Retinal pigment epithelial cell (primary cell): ENCODE measurements around the gene TSHZ1.
"Not testable (repeated sequence)": the region's sequence is repeated elsewhere in the genome, so short reads cannot be mapped to it uniquely, and the experiment has no call there.

ENCODE experiments used
- DNase-seq: peaks from one replicate; pipeline ENCODE4 v3.0.0-alpha.2; 2010; ENCODE audit warnings: low read depth
- H3K4me3 ChIP-seq: 2 replicates; pipeline ENCODE4 v1.5.1; 2011; ENCODE audit warnings: mild to moderate bottlenecking, low read length, control low read depth, moderate library complexity
- CTCF ChIP-seq: conservative IDR thresholded peaks from 2 replicates; pipeline ENCODE4 v1.5.1; 2011; ENCODE audit warnings: low read depth, low read length, control low read depth, inconsistent platforms

TSHZ1 gene

DNA sequence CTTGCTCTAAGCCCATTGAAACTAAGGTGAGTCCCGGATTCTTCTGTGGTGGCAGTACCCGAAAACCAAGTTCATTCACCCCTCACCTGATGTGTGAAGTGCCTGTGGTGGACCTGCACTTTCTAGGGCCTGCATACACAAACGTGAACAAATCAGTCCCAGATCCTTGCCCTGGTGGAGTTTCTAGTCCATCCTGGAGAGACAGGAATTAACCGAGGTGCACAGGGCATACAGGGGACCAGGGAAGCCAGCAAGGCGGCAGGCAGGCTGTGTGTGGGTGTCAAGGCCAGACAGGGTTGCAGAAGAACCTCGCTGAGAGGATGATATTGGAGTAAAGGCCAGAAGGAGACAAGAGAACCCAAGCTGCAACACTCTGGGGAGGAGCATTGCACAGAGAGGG lies 110.8 kb downstream of the TSHZ1 start:
- no peak for TF ChIP-seq CTCF
- H3K4me3 ChIP-seq = no peak overlapping the region

GRCh38 chr18:75322206-75322605 lies 111.6 kb downstream of the TSHZ1 start:
- DNase-seq = no peak
- no peak for TF ChIP-seq CTCF
- no peak overlapping the region for H3K4me3 ChIP-seq

More for the DNA sequence above, 110.8 kb downstream of the TSHZ1 start:
- no peak for DNase-seq

GRCh38 chr18:75323821-75324585 lies 113.4 kb downstream of the TSHZ1 start:
- no peak overlapping the region for H3K4me3 ChIP-seq
- no peak for DNase-seq
- TF ChIP-seq CTCF = no peak

GRCh38 chr18:75324686-75325257 lies 114.2 kb downstream of the TSHZ1 start:
- DNase-seq = no peak
- TF ChIP-seq CTCF = no peak
- no peak overlapping the region for H3K4me3 ChIP-seq

GRCh38 chr18:75329753-75330152 lies 119.2 kb downstream of the TSHZ1 start:
- not testable (repeated sequence) for DNase-seq, H3K4me3 ChIP-seq

DNA sequence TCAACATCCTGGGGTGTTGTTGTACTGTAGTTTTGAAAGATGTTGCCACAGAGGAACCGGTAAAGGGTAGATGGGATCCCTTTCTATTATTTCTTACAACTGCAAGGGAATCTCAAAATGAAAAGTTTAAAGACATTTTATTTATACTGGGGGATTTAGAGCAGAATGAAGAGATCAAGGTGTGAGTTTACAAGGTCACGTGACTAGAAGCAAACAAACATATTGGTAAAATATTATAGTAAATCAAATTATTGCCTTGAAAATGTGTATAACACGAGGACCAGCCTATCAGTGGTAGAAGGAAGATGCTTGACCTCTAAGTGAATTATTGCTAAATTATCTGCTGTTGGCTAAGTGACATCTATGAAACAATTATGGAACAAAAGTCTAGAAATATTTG lies 119.7 kb downstream of the TSHZ1 start:
- no peak overlapping the region for H3K4me3 ChIP-seq
- DNase-seq = no peak
- no peak for TF ChIP-seq CTCF

- TF ChIP-seq CTCF = no peak
- H3K4me3 ChIP-seq = no peak overlapping the region
- no peak for DNase-seq
Measured at GRCh38 chr18:75334869-75335268, 124.3 kb downstream of the TSHZ1 start.
